ENCODE results near the gene GPAT2.
"Not testable (repeated sequence)": the region's sequence is repeated elsewhere in the genome, so short reads cannot be mapped to it uniquely, and the experiment has no call there.

DNA sequence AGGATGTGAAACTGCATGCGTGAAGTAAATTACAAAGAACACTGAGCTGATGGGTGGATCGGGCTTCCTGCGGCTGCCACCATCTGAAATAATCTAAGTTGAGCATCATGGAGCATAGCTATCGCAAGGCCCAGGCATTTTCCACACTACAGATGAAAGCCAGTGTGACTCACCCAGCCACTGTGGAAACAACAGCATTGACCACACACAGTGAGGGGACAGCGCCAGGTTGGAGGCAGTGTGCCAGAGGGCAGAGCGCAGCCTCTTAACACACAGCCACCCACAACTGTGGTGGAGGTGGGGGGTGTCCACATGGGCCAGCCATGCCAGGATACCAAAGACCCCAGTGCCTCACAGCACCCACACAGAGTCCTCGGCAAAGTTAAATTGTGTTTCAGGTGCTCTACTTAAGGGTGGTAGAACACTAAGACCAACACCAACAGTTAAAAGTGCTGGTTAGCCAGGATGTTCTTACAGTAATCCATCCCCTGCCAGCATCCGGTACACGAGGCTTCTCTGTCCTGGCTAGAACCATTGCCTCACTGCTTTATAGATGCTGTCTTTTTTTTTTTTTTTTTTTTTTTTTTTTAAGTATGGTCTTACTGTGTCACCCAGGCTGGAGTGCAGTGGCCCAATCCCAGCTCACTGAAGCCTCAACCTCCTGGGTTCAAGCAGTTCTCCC is 14.7 kb downstream of the GPAT2 start:
- not testable (repeated sequence) for TF ChIP-seq PHF8 (conservative IDR thresholded peaks at IDR 0.05; ENCODE audit: low read depth, low read length); TAF1 (IDR thresholded peaks at IDR 0.05; ENCODE audit: low read depth, low read length); EZH2 (IDR thresholded peaks at IDR 0.05; ENCODE audit: low read depth, low read length, severe bottlenecking); RFX5 (IDR thresholded peaks at IDR 0.05; ENCODE audit: borderline replicate concordance, low read depth, low read length)
- TF ChIP-seq, protein P1, sequence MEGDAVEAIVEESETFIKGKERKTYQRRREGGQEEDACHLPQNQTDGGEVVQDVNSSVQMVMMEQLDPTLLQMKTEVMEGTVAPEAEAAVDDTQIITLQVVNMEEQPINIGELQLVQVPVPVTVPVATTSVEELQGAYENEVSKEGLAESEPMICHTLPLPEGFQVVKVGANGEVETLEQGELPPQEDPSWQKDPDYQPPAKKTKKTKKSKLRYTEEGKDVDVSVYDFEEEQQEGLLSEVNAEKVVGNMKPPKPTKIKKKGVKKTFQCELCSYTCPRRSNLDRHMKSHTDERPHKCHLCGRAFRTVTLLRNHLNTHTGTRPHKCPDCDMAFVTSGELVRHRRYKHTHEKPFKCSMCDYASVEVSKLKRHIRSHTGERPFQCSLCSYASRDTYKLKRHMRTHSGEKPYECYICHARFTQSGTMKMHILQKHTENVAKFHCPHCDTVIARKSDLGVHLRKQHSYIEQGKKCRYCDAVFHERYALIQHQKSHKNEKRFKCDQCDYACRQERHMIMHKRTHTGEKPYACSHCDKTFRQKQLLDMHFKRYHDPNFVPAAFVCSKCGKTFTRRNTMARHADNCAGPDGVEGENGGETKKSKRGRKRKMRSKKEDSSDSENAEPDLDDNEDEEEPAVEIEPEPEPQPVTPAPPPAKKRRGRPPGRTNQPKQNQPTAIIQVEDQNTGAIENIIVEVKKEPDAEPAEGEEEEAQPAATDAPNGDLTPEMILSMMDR (IDR thresholded peaks at IDR 0.05; ENCODE audit: control extremely low read depth in 1 of 3, insufficient read depth in 1 of 3, low read depth in 1 of 3, low read length in 3 of 3) = not testable (repeated sequence)
- TF ChIP-seq, protein P2, sequence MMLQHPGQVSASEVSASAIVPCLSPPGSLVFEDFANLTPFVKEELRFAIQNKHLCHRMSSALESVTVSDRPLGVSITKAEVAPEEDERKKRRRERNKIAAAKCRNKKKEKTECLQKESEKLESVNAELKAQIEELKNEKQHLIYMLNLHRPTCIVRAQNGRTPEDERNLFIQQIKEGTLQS (IDR thresholded peaks at IDR 0.05; ENCODE audit: insufficient read depth, low read depth, low read length) = not testable (repeated sequence)
